GM18511 (cell line): ENCODE measurements around the gene MTMR4.
"Not testable (repeated sequence)": the region's sequence is repeated elsewhere in the genome, so short reads cannot be mapped to it uniquely, and the experiment has no call there.

ENCODE experiments used
- ATAC-seq: cut with Tn5 transposase; IDR thresholded peaks from one replicate; pipeline ENCODE4 v1.9.1; 2021; ENCODE audit warnings: mild to moderate bottlenecking, moderate library complexity; ENCODE audit not compliant: unreplicated experiment

MTMR4 gene

DNA sequence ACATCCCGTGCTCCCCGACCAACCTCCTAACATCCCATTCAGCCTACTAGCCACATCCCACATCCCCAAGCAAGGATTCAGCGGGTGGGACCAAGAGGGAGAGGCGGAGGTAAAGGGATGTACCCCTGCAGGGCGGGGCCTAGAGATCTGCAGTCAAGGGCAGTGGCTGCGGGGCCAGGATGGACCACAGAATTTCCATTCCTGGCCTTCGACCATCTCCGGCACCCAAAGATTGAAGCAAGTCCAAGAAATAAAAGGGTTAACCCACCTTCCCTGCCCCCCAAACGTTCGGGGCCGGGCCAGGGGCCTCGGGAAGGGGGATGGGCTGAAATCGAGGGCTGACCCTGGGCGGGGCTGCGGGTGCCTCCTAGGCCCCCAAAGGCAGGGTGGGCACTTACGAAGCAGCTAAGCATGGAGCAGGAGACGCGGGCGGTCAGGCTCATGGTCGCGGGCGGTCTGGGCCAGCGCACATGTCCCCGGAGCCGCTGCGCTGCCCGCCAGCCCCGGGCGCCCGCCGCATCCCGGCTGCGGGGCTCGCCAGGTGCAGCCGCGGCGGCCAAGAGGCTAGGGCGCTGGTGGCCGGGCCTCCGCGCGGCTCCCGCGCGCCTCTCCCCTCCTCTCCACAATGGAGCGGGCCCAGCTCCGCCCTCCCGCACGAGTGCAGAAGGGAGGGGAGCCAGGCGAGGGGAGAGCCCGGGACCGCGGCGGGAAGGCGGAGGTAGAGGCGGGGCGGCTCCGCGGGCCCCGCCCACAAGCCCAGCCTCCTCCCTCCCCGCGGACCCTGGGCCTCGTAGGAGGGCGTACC lies at the start of gene MTMR4:
Gene MTMR4, minus strand, starts transcription at position 674 of the 805 bp plus-strand sequence. Its CDS starts 231 bp downstream, at position 443.
- ATAC-seq, result no peak

DNA sequence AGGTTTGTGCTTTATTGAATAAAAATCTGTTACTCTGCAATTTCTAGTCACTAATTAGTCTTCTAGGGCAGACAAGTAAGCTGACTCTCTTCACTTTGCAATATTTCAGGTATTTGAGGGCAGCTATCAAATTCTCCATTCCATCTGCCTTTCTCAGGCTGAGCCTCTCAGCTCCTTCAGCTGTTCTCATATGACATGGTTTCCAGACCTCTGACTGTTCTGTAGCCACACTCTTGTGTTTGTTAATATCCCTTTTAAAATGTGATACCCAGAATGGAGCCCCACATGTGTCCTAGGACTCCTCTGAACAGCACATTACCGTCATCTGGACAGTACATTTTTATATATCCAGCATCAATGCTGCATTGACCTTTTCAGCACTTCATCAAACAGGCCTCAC lies 46.1 kb upstream of the MTMR4 start:
- no peak for ATAC-seq

DNA sequence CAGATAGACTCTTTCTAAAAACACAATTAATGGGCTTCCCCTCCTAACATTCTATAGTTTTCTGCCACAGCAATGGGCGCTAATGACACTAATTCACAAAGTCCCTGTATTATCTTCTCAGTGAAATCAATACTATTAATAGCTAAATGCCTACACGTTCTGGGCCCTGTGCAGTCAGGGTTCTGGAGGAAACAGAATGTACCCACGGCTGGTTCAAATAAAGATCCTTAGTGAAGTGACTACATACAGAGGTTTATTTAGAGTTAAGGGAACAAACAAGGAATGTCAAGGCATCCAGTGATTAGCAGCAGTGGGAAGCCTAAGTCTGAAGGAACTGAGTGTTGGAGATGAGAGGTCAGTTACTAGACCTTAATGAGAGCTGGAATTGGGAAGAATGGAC lies 43.5 kb upstream of the MTMR4 start:
- ATAC-seq, result no peak

DNA sequence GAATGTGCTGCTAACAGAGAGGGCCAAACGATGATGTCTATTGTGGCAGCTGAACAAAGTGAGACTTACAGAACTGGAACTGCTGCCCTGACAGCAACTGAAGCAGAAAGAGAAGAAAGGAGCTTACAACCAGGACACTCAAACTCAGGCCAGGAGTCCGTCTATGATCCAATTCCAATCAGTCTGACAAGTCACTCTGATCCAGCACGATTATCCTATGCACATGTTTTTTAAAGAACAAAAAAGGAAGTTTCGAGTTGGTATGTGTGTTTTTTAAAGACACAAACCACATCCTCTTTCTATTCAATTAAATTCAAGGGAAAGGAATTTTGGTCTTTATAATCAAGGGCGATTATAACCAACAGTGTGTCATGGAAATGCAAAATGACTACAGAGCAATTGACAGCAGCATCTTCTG lies 42.4 kb upstream of the MTMR4 start:
- no peak for ATAC-seq

DNA sequence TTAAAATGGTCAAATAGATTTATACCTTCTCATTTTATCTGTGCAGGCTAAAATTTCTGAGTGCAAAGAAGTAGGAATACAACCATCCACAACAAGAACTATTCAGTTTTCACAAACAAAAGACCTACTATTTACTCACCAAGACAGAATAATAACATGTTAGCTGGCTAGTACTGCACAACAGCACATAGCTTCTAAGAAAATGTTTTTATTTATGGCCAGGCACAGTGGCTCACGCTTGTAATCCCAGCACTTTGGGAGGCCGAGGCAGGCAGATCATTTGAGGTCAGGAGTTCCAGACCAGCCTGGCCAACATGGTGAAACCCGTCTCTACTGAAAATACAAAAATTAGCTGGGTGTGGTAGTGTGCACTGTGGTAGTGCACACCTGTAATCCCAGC lies 40.7 kb upstream of the MTMR4 start:
- ATAC-seq, result not testable (repeated sequence)

DNA sequence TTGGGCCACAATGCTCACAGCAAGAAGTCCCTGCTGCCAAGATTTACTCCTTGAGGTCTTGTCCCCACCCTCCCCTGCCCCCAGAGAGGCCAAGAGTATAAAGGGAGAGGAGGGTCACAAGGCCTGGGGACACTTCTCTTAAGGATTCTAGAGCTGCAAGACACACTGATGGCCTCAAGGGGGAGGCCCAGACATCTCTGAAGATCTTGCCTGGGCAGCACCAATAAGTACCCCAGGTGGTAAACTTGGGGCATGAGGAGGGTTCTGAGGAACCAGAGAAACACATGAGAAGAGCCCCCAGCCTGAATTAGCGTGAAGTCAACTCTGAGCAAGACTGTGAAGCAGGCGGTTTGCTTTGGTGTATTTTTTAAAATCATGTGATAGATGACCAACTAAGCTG lies 26.8 kb upstream of the MTMR4 start:
- ATAC-seq, result no peak

DNA sequence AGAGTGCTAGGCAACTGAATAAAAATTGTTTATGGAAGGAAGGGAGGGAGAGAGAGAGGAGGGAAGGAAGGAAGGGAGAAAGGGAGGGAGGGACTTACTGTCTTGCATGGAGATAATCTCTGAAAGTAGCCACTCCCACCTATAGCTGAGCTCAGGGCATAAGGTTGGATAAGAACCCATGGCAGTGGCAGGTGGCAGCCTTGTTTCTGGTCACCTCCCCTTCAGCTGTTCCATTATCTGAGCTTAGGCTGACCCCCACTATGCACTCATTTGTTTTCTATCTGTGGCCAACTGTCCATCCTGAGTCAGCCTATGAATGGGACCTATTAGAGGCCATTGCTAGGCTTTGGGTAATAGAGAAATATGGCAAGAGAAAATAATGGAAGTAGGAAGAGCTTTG lies 25.3 kb upstream of the MTMR4 start:
- ATAC-seq, result no peak

DNA sequence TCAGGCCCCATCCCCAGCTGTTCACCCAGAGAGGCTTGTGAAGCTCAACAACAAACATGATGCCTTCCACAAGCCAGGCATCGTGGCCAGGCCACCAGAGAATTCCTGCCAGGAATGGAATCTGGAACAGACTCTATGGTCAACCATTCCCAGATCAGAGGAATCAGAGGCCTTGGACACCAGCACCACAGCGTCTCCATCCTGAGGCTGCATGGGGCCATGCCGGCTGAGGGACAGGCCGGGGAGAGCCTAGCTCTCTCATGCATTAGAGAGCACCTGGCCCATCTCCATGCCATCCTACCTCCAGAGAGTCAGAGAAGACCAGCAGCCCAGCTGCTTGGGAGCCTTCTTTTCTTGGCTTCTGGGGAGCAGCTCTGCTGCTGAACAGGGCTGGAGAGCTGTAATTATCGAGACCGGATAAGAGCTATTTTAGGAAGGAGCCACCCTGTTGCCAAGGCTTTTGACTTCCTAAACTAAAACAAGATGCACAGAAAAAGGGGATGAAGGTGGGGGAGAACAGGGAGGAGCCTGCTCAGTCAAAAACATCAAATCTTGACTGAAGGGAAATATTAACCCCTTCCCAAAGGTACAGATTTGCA lies 24.5 kb upstream of the MTMR4 start:
- ATAC-seq, result no peak

DNA sequence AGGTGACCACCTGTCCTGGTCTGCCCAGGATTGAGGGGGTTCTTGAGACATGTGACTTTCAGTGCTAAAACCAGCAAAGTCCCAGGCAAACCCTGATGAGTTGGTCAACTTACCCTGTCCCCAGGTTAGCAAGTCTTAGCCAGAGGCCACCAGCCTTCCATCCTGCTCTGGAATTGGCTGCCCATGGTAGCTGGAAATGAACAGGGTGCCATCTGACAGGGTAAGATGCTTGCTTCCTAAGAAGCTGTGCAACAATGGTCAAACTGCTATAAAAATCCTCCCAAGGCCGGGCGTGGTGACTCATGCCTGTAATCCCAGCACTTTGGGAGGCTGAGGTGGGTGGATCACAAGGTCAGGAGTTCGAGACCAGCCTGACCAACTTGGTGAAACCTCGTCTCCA lies 22.8 kb upstream of the MTMR4 start:
- no peak for ATAC-seq

DNA sequence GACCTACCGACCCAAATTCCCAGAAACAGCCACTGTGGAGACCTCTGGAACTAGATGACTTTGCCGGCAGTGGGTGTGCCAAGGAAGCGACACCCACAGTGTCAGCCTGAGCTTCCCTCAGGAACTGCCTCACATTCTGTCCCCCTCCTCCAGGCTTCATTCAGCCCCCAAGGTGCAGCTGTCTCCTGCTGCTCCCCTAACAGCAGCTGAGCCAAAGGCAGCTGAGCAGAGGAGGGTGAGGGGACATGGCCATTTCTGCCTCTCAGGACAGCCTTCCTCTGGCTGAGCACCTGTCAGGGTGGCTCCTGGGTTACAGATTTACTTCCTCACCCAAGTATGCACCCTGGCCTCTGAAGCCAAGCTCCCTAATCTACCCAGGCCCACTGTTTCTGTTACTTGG lies 22.1 kb upstream of the MTMR4 start:
- ATAC-seq, result no peak

DNA sequence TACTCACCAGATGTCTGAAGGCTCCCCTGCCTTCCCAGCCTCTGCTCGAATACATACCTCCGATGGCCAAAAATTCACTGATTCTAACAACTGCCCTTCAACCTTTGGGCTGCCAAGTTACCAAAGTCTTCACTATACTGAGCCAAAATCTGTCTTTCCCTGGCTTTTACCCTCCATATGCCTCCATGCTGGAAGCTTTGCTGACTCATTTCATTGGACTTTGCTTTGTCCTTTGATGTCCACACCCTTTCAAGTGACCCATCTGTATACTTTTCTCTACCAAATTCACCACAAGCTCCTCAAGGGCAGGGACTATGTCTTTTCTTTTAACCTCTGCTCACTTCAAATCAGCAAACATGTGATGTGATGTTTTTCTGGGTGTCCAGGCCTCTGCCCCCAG lies 21.0 kb upstream of the MTMR4 start:
- ATAC-seq, result no peak

DNA sequence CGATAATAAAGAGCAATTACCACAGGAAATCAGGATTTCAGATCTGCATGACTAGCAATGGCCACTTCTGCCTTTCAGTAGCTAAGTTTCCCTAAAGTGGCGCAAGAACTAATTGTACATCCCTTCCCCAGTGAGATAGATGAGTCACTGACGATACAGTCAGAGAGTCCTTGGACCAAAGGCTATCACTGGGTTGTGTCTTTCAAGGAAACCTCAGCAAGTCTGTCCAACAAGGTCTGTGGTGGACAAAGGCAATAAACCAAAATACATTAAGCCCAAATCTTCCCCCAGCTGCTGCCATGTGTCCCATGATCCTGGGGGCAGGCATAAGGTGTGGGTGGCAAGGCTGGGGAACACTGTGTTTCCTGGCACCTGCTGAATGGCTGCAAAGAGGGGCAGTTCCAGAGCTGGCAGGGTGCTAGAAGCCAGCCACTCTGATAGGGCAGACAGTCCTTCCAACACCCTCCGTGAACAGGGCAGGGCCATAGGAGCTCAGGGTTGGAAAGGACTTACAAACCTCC lies 20.5 kb upstream of the MTMR4 start:
- ATAC-seq, result no peak

DNA sequence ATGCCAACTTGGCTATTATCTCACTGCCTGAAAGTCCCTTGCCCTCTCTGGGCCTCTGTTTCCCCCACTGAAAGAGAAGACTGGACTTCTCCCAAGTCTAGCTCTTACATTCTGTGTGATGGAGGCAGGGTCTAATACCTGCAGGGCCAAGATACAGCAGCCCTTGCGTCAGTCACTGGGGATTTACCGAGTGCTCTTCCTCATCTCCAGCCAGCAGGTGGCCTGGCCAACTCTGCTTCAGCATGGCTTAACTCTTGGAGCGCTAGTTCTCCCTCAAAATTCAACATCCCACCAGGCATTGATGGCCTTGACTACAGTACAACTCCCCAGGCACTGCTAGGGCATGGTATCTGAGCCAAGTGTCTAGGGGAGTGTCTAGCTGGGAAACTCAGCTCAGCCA lies 19.9 kb upstream of the MTMR4 start:
- no peak for ATAC-seq

DNA sequence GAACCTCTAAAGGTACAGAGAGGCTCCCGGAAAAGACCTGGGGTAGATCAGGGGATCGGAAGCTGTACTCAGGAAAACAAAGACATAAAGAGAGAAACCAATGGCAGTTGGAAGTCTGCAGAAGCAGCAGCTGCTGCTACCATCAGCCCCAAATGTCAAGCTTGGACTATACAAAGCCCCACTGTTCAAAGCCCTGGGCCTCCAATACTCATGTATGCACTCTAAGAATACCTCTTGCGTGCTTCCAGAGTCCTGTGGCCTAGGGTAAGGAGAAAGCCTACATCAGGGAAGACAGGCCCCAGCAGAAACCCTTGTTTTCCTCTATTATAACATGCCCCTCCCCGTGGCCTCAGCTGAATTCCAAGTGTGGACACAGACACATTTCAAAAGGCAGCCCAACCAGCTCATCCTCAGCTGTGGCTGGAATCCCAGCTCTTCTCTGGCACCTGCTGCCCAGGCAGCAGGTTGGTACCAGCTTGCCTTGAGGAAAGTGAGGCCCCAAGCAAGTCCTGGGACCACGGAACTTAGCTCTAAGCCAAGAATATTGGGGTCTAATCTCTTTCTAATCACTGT lies 19.3 kb upstream of the MTMR4 start:
- no peak for ATAC-seq

DNA sequence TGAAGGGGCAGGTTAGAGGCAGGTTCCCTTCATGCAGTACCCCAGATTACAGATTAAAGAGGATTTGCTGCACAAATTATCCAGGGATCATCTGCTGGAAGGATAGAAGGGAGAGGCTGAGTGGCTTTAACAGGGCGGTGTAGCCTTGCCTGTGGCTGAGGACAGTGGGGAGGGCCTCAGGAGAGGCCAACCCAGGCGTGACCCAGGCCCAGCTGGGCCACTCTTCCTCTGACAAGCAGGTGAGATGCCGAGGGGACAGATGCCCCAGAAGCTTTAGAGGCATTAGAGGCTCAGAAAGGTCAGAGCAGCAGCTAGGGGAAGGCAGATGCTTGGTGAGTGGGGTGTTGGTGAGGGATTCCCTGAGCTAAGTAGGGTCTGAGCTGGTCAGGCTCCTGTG lies 18.1 kb upstream of the MTMR4 start:
- ATAC-seq, result no peak

DNA sequence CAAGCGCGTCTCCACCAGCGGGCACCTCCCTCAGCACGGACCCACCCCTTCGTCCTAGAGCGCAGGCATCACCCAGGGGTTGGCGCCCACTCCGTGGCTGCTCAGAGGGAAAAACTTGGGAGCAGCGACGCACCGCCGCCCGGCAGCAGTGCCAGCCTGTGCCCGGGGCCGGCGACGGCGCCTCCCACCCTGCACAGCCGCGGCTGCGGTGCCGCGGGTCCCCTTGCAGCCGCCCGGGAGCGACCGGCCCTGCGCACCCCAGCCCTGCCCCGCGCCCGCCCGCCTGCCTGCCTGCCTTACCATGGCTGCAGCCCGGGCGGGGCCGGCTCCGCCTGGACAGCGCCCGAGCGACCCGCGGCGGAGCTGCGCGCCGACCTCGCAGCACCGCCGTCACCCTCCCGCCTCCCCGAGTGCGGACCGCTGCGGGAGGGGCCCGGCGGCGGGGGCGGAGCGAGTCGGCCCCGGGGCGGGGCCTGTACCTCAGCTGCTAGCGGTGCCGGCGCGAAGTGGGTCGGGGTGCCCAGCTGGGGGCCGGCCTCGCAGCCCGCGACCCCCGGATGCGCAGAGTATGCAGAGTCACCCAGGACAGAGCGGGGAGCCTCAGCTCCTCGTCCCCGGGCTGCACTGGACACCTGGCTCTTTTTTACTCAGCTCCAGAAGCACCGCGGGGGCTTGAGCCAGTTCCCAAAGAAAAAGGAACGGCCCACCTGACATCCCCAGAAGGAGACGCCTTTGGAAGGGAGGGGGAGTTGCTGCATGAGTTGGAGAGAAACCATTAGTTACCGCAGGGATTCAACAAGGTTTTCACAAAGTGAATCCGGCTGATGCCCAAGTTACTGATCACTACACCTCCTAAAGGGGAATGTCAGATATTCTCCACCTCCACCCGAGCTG lies 17.5 kb upstream of the MTMR4 start:
- no peak for ATAC-seq

DNA sequence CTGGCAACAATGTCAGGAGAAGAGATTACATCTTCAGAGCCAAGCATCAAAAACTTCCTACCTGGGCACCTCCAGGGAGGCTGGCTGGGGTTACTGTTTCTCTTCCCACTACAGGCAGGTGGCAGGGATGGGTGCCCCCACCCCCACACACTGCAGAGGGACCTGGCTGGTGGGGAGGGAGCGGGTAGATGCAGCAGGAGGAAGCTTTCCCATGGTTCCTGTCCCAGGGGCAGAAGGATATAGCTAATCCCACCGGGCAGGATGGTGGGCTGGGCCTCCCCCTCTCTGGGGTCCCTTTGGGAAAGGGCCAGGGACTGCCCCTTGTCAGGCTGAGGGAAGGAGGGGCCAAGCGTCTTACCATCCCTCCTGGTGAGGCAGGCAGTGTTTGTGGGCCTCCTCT lies 16.7 kb upstream of the MTMR4 start:
- ATAC-seq, result no peak

DNA sequence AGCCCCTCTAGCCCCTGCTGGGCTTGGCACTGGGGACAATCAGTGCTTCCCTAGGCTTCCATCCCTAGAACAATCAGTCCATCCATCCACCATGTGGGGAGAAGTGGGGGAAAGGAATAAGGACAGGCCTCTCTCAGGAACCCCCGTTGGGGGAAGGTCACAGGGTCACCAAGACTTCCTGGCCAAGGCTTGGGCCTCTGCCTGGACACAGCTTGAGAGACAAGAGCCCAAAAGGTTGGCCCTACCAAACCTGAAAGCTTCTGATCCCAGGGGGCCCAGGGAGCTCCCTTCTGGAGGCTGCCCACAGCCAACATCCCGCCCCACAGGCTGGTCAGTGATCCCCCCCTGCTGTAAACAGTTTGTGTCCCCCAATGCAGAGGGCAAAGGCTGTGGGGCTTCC lies 16.2 kb upstream of the MTMR4 start:
- ATAC-seq, result no peak

DNA sequence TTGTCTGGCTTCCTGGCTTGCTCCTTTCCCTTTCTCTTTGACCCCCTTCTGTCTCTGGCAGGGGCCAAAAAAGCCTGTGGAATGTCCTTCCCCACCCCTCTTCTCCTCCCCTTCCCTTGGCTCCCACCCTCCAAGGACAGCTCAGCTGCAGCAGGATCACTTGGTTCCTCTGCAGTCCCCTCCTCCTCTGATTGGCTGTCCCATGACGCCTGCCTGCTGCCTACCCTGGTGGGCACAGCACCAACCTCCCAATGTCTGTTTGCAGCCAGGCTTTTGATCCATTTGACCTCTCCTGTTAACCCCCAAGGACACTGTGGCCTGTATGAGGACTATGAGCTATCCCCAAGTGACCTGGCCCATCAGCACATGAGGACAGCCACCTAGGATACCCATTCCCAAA lies 14.8 kb upstream of the MTMR4 start:
- no peak for ATAC-seq

DNA sequence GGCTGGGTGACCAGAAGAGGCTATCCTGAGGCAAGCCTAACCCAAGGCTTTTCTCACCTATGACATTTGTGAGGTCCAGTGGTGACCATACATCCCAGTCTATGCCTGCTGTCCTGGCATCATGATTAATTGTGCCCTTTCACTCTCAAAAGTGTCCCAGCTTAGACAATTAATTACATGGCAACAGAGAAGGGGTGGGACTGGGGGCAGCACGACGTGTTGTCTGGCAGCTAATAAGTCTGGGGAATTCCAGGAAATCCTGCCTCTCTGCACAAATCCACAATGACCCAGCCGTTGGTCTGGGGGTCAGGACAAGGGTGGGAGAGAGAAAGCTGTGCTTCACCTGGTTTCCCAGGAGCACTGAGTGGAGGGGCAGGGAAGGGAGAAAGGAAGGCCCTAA lies 14.0 kb upstream of the MTMR4 start:
- ATAC-seq, result no peak

DNA sequence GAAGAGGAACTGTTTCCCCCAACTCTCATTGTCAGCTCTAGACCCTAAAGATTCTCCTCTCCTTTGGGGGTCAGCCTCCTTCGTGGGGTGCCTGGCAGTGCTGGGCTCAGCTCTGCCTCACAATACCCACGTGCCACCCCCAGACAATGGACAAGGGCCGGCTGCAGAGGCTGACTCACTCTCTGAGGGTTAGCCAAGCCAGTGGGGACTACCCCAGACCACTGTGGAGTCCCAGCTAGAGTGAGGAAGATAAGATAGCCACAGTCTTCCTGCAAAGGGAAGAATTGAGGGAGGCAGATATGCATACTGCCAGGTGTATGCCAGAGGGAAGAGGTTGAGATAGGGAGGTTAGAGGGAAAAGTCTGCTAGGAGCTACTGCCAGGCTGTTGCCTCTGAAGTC lies 13.5 kb upstream of the MTMR4 start:
- no peak for ATAC-seq
